Measurements from ENCODE around the gene MYO10.

DNA sequence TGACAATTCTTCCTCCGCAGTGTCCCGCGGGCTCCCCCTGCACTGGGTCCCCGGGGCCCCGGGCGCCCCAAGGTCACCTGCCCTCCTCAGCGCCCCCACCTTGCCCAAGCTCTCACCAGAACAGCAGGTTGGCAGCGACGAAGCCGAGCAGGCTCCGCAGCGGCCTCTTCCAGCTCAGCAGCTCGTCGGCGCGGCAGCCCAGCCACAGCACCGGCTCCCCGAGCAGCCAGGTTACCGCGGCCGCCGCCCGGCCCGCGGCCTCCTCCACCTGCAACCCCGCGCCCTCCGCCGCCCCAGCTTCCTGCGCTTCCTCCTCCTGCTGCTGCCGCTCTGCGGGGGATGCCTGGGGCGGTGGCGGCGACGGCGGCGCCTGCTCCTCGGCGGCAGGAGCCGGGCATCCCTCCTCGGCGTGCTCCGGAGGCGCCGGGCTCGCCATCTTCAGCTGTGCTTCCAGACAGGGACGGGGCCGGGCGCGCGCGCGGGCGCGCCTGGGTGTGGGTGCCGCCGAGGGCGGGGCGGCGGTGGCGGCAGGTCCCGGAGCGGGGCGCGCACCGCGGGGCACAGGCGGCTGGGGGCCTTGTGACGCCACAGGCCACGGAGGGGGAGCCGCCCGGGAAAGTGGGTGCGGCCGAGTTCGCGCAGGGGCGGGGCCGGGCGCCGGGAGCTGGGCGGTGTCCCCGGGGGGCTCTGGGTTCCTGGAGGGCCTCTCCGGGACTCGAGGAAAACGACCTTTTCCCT lies 319.4 kb downstream of the MYO10 start, which contains the start of gene RETREG1:
- TF ChIP-seq POLR2A (IDR thresholded peaks at IDR 0.05; ENCODE audit: low read depth, low read length) (no peak), TAF1 (IDR thresholded peaks at IDR 0.05; ENCODE audit: low read depth, low read length) (no peak), POLR2AphosphoS5 (IDR thresholded peaks at IDR 0.05; ENCODE audit: low read depth, low read length) (no peak), SPI1 (IDR thresholded peaks at IDR 0.05; ENCODE audit: low read depth, low read length) (no peak), PAX5 (IDR thresholded peaks at IDR 0.05; ENCODE audit: insufficient read depth, low read length, severe bottlenecking) (no peak), POU2F2 (IDR thresholded peaks at IDR 0.05; ENCODE audit: low read depth, low read length) (no peak)
